Left lung (tissue), 10 donors: ENCODE results near the gene PARN. TPM values are rescaled to one million over a fixed set of nuclear protein-coding genes. Genes with fewer than 3 reads are reported as not detected.
"Not testable (repeated sequence)": the region's sequence is repeated elsewhere in the genome, so short reads cannot be mapped to it uniquely, and the experiment has no call there.

Experiments
- ATAC-seq: fragments of 200-7000 bp; cut with Tn5 transposase; one replicate; pipeline ENCODE4 v1.9.1; 2020; ENCODE audit warnings: moderate library complexity
- DNase-seq, 4 donors: peaks; one replicate each; pipeline ENCODE4 v3.0.0-alpha.2; 2013 to 2020
- H3K27ac ChIP-seq, 2 donors: fragments of 200-600 bp; sonication (generic) in 1 of 2; one replicate each; pipeline versions ENCODE4 v1.5.0 to v1.8.0; 2020 to 2021
- H3K27me3 ChIP-seq, 2 donors: fragments of 200-600 bp; sonication (generic) in 1 of 2; one replicate each; pipeline versions ENCODE4 v1.5.0 to v1.8.0; 2020 to 2021
- H3K36me3 ChIP-seq, 2 donors: fragments of 200-600 bp; sonication (generic) in 1 of 2; one replicate each; pipeline versions ENCODE4 v1.5.0 to v1.8.0; 2020 to 2021
- H3K4me1 ChIP-seq, 2 donors: fragments of 200-600 bp; one replicate each; pipeline ENCODE4 v1.8.0; 2021
- H3K4me3 ChIP-seq, 2 donors: fragments of 200-600 bp; sonication (generic) in 1 of 2; one replicate each; pipeline versions ENCODE4 v1.5.0 to v1.8.0; 2020 to 2021; ENCODE audit warnings: mild to moderate bottlenecking in 1 of 2
- H3K9me3 ChIP-seq, 2 donors: fragments of 200-600 bp; sonication (generic) in 1 of 2; one replicate each; pipeline versions ENCODE4 v1.5.0 to v1.8.0; 2020 to 2021
- CTCF ChIP-seq, 2 donors: fragments of 200-600 bp; sonication (generic) in 1 of 2; IDR thresholded peaks; one replicate each; pipeline versions ENCODE4 v1.5.0 to v1.8.0; 2021; ENCODE audit warnings: antibody characterized with exemption in 2 of 2
- intact Hi-C, 2 donors: fragments of 100-400 bp; cut with DNase I; formaldehyde crosslinking; loops; one replicate each; pipeline versions ENCODE4 v1.11.2 to v1.14.2; 2022
- polyA plus RNA-seq, 6 donors: library from polyadenylated mRNA; unstranded; fragments of 120-200 nt; gene quantifications; one replicate each; pipeline ENCODE4 v1.2.1, GENCODE V29; 2013; ENCODE audit not compliant: insufficient read length in 6 of 6
- total RNA-seq, 2 donors: library from RNA; stranded (reverse); fragmentation: NEBNext Ultra II Directional; extraction: Animal tissue kit (Norgen Biotek cat#: 25700); gene quantifications; one replicate each; pipeline ENCODE4 v1.2.1, GENCODE V29; 2021
- donor health status: DM: no; HTN: yes; CAD: no.
- donor health status: DM: no; HTN: no; CAD: no.

PARN gene
- total and polyA plus RNA-seq, 8 donors, result 26.9 to 37.9 (median 27.7) TPM

GRCh38 chr16:14586637-14587305, 43.3 kb downstream of the PARN start:
- ATAC-seq, result peak; percentile 74

GRCh38 chr16:14585287-14585686, 44.8 kb downstream of the PARN start:
- Histone ChIP-seq H3K9me3 (no peaks in the 10 kb centered on the region), H3K27me3 (no peaks in the 10 kb centered on the region), H3K4me1 (peaks cover 0 to 10% of the 10 kb centered on the region in 2 donors), H3K4me3 (no peak overlapping the region), H3K27ac (no peak overlapping the region), H3K36me3 (peaks cover 0 to 83% of the 10 kb centered on the region in 2 donors)
- intact Hi-C loops, result no loop called here
- no peak for DNase-seq
- TF ChIP-seq CTCF (IDR thresholded peaks at IDR 0.05), result no peak
- peak; percentile 61 for ATAC-seq

More at GRCh38 chr16:14586637-14587305, 43.3 kb downstream of the PARN start:
- Histone ChIP-seq H3K36me3 (peaks cover 0 to 83% of the 10 kb centered on the region in 2 donors), H3K4me1 (peaks cover 0 to 10% of the 10 kb centered on the region in 2 donors), H3K9me3 (no peaks in the 10 kb centered on the region), H3K27ac (no peak overlapping the region), H3K27me3 (no peaks in the 10 kb centered on the region), H3K4me3 (no peak overlapping the region)
- no peak for TF ChIP-seq CTCF (IDR thresholded peaks at IDR 0.05)
- intact Hi-C loops, result no loop called here
- no peak for DNase-seq

- H3K4me1 ChIP-seq, H3K27ac ChIP-seq, intact Hi-C loops, H3K27me3 ChIP-seq, DNase-seq, H3K4me3 ChIP-seq, H3K9me3 ChIP-seq: not testable (repeated sequence)
- ATAC-seq, result peak; percentile 14
- H3K36me3 ChIP-seq, result peaks cover 0 to 94% of the 10 kb centered on the region in 2 donors
These were observed 49.1 kb downstream of the PARN start for GRCh38 chr16:14580926-14581325.

GRCh38 chr16:14579266-14579665, 50.8 kb downstream of the PARN start:
- intact Hi-C loops, result no loop called here
- no peak for DNase-seq
- no peak for TF ChIP-seq CTCF (IDR thresholded peaks at IDR 0.05)
- Histone ChIP-seq H3K27ac (no peak overlapping the region), H3K27me3 (no peaks in the 10 kb centered on the region), H3K36me3 (peaks cover 0 to 100% of the 10 kb centered on the region in 2 donors), H3K4me3 (no peak overlapping the region), H3K9me3 (no peaks in the 10 kb centered on the region), H3K4me1 (no peaks in the 10 kb centered on the region)
- peak; percentile 89 for ATAC-seq

- no peak for ATAC-seq
- TF ChIP-seq CTCF (IDR thresholded peaks at IDR 0.05), result no peak
These were observed 53.5 kb downstream of the PARN start for GRCh38 chr16:14576532-14576931.

GRCh38 chr16:14576069-14576468, 54.0 kb downstream of the PARN start:
- H3K36me3 ChIP-seq, result peaks cover 0 to 72% of the 10 kb centered on the region in 2 donors
- no peaks in the 10 kb centered on the region for H3K4me1 ChIP-seq
- H3K4me3 ChIP-seq, result no peak overlapping the region
- no peaks in the 10 kb centered on the region for H3K9me3 ChIP-seq
- intact Hi-C loops, result no loop called here
- H3K27me3 ChIP-seq, result no peaks in the 10 kb centered on the region
- no peak overlapping the region for H3K27ac ChIP-seq
- DNase-seq, result no peak
- no peak for TF ChIP-seq CTCF (IDR thresholded peaks at IDR 0.05)
- ATAC-seq, result no peak

More at GRCh38 chr16:14576532-14576931, 53.5 kb downstream of the PARN start:
- Histone ChIP-seq H3K27ac (no peak overlapping the region), H3K4me3 (no peak overlapping the region), H3K27me3 (no peaks in the 10 kb centered on the region), H3K9me3 (no peaks in the 10 kb centered on the region), H3K36me3 (peaks cover 0 to 76% of the 10 kb centered on the region in 2 donors), H3K4me1 (no peaks in the 10 kb centered on the region)
- DNase-seq, result no peak
- intact Hi-C loops, result no loop called here

GRCh38 chr16:14574698-14575415, 55.2 kb downstream of the PARN start:
- ATAC-seq, H3K27me3 ChIP-seq, H3K9me3 ChIP-seq, DNase-seq, intact Hi-C loops, H3K4me3 ChIP-seq, H3K4me1 ChIP-seq, H3K27ac ChIP-seq: not testable (repeated sequence)
- H3K36me3 ChIP-seq, result peaks cover 0 to 59% of the 10 kb centered on the region in 2 donors
